HG03196 (cell line): Measurements from ENCODE around the gene ECSIT.
"Not testable (repeated sequence)": the region's sequence is repeated elsewhere in the genome, so short reads cannot be mapped to it uniquely, and the experiment has no call there.

ENCODE experiments used
- ATAC-seq: cut with Tn5 transposase; IDR thresholded peaks from one replicate; pipeline ENCODE4 v1.9.1; 2021; ENCODE audit not compliant: unreplicated experiment

Gene ECSIT

GRCh38 chr19:11528551-11529341 is at the start of gene ECSIT:
TSS of gene ECSIT (minus strand) at chr19:11529134. CDS start at chr19:11519170, 9,964 bp downstream.
- ATAC-seq = peak; percentile 94

GRCh38 chr19:11577451-11578257 is 48.7 kb upstream of the ECSIT start, which contains the start of gene ACP5:
TSS of gene ACP5 (minus strand) at chr19:11577645. CDS start at chr19:11577317, 328 bp downstream.
- ATAC-seq = no peak

DNA sequence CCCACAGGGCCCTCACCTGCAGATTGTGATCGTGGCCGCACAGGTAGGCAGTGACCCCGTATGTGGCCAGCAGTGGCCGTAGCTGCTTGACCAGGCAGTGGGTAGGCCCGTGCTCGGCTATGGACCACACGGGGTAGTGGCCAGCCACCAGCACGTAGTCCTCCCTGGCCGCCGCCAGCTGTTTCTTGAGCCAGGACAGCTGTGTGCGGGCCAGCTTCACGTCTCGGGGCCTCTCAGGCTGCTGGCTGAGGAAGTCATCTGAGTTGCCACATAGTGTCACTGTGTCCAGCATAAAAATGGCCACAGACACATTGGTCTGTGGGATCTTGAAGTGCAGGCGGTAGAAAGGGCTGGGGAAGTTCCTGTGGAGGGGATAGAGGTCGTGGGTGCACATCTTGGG is 47.3 kb upstream of the ECSIT start:
- no peak for ATAC-seq

DNA sequence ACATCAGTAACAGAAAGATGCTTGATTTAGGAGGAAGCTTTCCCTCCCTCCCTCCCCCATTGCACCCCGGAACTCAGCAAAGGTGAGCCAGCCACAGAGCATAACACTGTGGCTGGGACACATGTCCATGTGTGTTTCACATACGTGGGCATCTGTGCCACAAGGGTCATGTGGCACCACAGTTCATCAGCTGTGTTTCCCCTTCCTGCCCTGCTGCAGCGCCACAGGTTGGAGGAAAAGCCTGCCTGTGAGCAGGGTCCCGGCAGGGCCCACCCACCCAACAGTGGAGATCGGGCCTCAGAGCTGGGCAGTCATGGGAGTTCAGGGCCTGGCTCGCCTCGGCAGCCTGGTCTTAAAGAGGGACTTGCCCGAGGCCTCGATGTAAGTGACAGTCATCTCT is 45.8 kb upstream of the ECSIT start:
- ATAC-seq = no peak

- not testable (repeated sequence) for ATAC-seq
Observed at GRCh38 chr19:11573763-11574162, 44.8 kb upstream of the ECSIT start.

DNA sequence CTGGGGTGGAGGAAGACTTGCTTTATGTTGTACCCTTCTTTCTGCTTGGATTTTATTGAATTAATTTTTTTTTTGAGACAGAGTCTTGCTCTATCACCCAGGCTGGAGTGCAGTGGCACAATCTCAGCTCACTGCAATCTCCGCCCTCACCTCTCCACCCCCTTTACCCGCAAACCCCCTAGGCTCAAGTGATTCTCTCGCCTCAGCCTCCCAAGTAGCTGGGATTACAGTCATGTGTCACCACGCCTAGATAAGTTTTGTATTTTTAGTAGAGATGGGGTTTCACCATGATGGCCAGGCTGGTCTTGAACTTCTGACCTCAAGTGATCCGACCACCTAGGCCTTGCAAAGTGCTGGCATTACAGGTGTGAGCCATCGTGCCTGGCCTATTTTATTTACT is 44.4 kb upstream of the ECSIT start:
- ATAC-seq = not testable (repeated sequence)

- ATAC-seq = no peak
Observed at GRCh38 chr19:11570039-11570462, 41.1 kb upstream of the ECSIT start.

DNA sequence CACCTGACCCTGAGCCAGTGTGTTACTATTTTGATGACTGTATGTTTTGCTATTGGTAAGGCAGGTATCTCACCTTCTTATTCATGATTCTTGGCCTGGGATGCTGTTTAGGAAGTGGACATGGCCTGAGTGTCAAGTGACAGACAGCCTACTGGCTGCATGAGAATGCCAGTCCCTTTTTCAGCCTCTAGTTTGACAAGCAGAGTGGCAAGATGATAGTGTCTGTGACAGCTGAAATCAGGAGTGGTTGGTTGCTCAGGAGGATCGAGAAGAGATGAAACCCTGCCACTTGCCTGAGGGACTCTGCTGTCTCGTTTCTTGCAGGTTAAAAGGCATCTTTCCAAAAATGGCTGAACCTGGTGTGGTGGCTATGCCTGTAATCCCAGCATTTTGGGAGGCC is 37.2 kb upstream of the ECSIT start:
- no peak for ATAC-seq

DNA sequence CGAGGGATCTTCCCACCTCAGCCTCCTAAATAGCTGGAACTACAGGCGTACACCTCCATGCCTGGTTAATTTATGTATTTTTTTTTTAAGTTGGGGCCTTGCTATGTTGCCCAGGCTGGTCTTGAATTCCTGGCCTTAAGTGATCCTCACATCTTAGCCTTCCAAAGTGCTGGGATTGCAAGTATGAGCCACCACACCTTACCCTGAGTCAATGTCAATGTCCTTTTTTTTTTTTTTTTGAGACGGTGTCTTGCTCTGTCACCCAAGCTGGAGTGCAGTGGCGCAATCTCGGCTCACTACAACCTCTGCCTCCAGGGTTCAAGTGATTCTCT is 36.7 kb upstream of the ECSIT start:
- ATAC-seq = not testable (repeated sequence)

DNA sequence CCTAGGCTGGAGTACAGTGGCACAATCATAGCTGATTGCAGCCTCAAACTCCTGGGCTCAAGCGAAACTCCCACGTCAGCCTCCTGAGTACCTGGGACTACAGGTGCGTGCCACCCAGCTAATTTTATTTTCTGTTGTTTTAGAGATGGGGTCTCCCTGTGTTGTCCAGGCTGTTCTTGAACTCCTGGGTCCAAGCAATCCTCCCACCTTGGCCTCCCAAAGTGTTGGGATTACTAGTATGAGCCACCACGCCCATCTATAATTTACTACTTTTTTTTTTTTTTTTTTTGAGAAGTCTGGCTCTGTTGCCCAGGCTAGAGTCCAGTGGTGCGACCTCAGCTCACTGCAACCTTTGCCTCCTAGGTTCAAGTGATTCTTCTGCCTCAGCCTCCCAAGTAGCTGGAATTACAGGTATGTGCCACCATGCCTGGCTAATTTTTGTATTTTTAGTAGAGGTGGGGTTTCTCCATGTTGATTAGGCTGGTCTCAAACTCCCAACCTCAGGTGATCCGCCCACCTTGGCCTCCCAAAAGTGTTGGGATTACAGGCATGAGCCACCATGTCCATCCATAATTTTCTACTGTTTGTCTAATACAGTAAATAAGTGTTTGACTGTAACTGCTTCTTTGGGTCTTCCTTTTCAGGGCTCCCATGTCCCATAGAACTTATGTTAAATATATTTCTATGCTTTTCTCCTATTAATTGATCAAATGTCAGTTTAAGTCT is 35.3 kb upstream of the ECSIT start:
- ATAC-seq = not testable (repeated sequence)

- ATAC-seq = no peak
Observed at GRCh38 chr19:11563532-11563931, 34.6 kb upstream of the ECSIT start.

DNA sequence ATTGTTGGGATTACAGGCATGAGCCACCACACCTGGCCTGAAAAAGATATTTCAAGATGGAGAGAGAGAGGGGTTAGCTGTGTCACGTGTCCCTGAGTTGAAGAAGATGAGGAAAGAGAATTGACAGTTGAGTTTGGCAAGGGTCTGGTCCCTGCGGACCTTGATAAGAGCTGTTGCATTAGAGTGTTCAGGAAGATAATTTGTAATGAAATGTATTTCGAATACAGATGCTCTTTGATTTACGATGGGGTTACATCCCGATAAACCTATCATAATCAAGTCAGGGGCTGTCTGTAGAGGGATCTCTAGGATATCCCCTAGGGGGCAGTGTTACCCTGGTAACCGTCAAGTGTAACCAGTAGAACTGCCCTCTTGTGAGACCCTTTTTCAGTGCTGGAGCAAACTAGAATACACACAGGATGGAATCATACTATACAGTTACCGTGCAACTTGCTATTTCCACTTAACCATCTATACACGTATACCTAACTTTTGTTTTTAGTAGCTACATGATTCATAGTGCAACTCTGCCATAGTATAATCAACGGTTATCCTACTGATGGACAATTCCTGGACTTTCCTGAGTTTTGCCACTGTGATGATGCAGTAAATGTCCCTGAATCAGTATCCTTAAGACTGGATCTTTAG is 31.6 kb upstream of the ECSIT start:
- ATAC-seq = no peak

DNA sequence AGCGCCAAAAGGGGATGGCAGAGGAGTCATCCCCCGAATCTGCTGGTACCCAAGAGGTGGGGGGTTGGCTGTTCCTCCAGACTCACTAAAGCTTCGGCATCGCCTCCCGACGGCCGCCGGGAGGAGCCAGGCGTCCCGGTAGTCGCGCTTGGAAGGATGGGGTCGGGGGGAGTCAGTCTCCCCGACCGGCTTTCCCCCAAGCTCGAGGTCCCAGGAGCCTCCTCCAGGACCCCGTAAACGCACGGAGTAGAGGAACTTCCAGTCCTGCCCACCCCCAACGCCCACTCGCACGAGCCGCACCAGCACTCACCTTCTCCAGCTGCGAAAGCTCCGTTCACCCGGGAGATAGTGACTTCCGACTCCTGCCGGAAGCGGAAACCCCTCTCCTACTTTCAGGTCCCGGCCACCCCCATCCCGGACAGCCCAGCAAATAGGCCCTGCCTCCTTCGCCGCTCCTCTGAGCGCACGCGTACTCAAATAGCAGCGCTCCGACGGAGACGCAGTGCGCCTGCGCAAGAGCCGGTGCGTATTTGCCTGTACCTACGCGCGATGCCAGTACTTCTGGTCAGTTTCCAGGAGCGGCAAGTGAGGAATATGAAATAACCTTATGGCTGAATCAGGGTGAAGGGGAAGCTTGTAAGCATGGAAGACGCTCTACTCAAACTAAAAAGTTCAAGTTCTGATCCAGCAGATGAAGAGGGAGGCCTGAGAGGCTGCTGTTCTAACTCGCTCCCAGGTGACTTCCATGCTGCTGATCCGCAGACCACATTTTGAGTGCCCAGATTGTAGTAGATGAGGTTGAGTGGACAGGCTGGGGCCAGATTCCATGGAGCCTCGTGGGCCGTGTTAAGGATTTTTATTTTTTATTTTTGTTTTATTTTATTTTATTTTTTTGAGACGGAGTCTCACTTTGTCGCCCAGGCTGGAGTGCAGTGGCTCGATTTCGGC is 30.2 kb upstream of the ECSIT start, which contains the start of gene ELOF1:
ELOF1 (minus strand) TSS at position 350 of the 948 bp plus-strand sequence. CDS start 4,883 bp downstream, outside the sequence.
- ATAC-seq = peak; percentile 70

GRCh38 chr19:11556634-11557420 is 27.9 kb upstream of the ECSIT start:
- no peak for ATAC-seq

DNA sequence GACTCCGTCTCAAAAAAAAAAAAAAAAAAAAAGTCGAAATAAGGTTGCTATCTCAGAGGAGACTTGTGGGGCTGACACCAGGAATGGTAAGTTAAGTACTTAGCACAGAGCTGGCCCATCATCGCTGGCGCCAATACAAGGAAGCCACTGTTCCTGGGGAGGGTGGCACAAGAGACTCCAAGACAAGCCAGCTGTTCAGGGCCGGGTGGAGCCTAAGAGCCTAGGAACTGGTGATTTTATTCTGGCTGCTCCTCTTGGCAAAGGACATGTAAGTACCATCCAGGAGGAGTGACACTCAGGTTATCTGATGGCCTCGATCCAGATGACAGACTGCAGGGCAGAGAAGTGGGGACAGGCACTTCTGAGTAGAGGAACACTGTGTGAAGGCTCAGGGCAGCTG is 26.3 kb upstream of the ECSIT start:
- no peak for ATAC-seq

DNA sequence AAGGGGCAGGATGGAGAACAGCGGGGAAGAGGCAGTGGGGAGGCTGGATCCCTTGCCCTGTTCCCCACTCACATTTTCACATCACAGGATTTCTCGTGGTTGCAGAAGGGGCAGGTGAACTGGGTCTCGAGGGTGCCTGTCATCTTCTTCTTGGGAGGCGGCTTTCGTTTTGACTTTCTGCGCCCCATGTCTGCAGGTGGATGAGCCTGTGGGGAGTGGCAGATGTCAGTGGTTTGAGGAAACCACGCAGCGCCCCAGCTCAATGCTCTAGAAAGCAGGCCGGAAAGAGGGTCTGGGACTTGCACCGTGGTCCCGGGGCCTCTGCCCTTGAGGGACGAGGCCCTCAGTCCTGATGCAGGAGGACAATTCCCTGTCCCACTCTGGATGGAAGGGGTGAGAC is 25.2 kb upstream of the ECSIT start:
- ATAC-seq = no peak

DNA sequence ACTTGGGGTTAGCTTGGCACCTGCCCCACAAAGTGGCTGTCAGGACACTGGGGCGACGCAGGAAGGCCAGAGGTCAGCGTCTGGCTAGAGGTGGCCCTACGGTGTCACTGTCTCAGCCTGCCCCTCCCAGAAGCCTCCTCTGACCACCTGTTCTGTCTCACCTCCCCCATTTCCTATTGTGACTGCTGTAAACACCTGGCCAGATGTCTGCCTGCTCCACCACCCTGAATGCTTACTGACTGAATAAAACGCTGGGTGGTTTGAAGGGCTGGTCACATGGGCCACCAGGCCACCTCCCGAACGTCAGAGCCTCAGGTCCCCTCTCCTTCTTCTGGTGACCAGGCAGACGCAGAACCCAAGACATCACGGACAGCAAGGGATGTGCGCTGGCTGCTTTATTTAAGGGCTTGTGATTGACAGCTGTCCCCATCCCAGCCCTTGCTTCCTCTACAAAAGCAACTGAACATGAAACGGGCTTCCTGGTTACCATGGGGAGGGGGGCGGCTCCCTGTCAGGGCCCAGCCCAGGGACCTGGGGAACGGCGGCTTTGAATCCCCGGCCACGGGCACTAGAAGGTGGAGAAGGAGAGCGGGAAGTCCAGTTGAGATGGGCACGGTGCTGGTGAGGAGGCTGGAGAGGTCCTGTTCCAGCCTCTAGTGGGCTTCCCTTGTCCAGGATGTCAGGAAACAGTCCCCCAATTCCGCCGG is 23.9 kb upstream of the ECSIT start:
- no peak for ATAC-seq

- no peak for ATAC-seq
Observed at GRCh38 chr19:11551603-11552235, 22.8 kb upstream of the ECSIT start.
